Bronchial smooth muscle cell (primary cell): ENCODE data around the gene TAF6L. TPM values are rescaled to one million over a fixed set of nuclear protein-coding genes. Genes with fewer than 3 reads are reported as not detected.

ENCODE experiments used
- total RNA-seq: library from RNA; depleted of rRNA; stranded (reverse); fragments of >200 nt; gene quantifications from 2 replicates; pipeline ENCODE4 v1.2.1, GENCODE V29; 2014

The TAF6L gene, protein sequence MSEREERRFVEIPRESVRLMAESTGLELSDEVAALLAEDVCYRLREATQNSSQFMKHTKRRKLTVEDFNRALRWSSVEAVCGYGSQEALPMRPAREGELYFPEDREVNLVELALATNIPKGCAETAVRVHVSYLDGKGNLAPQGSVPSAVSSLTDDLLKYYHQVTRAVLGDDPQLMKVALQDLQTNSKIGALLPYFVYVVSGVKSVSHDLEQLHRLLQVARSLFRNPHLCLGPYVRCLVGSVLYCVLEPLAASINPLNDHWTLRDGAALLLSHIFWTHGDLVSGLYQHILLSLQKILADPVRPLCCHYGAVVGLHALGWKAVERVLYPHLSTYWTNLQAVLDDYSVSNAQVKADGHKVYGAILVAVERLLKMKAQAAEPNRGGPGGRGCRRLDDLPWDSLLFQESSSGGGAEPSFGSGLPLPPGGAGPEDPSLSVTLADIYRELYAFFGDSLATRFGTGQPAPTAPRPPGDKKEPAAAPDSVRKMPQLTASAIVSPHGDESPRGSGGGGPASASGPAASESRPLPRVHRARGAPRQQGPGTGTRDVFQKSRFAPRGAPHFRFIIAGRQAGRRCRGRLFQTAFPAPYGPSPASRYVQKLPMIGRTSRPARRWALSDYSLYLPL
- 22.2 and 28.9 TPM in 2 replicates for total RNA-seq

DNA sequence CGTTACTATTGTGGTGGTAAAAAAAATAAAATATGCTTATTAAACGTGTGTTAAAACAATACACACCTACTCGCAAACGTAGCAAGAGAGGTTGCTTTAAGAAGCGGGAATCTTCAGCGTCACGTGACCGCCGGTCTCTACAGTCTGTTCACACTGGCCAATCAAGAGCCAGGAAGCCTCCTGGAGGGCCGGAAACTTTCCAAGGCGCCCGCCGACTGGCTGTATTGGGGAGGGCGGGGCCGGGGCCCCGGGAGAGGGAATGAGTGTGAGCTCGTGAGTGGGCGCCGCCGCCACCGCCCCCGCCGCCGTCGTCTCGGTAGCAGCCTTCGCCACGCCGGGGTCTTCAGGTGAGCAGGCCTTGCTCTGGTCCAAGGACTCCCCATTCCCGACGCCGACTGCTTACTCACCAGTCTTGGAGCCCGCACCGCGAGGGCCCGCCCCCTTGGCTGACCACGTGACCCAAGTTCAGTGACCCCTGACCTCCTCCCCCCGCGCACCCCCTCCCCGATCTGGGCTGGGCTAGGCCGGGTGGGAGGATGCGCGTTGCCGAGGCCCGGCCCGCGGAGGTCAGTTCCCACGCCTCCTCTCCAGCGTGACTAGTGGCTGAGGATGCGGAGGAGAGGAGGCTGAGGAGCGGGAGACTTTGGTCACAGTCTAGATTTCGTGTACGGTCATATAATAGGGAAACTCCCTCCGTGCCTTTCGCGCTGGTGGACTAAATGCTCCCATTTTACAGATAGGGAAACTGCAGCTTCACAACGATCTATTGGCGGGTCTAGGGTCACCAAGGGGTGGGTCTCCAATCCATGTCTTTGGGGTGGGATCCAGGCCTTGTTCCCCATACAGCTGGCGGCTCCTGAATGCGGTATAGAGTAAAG is at the start of gene TAF6L:
TAF6L (plus strand) TSS at position 253 of the 878 bp plus-strand sequence. CDS start 4,388 bp downstream, outside the sequence.

DNA sequence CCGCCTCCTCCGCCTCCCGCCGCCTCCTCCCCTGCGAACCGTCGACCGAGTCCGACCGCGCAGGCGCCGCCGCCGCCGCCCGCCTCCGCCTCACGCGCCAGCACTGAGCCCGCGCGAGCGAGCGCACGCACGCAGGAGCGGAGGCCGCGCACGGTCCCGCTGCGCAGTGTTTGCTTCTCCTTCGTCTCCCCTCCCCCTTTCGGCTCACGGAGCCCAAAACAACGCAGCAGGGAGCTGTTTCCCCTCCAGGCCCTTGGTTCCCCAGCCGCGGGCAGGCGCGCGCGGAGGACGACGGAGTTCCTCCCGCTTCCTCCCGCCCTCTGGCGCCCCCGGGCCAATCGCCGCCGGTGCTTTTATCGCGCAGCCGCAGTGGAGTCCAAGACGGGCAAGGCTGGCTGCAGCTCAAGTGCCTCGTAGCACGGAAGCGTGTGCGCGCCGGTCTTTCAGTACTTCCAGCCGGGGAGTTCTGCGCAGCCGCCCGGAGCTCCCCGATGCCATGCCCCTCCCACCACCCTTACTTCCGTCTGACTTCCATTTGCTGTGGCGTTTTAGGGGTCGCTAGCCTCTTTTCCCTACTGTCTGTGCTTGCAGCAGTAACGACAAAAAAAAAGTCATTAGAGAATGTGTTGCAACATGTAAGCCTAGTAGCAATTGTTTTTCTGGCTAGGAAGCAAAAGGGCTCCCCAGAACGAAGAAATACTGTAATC is 43.9 kb upstream of the TAF6L start, which contains the start of gene HNRNPUL2:
HNRNPUL2 (minus strand) TSS at position 293 of the 707 bp plus-strand sequence. CDS start 301 bp downstream, outside the sequence.

DNA sequence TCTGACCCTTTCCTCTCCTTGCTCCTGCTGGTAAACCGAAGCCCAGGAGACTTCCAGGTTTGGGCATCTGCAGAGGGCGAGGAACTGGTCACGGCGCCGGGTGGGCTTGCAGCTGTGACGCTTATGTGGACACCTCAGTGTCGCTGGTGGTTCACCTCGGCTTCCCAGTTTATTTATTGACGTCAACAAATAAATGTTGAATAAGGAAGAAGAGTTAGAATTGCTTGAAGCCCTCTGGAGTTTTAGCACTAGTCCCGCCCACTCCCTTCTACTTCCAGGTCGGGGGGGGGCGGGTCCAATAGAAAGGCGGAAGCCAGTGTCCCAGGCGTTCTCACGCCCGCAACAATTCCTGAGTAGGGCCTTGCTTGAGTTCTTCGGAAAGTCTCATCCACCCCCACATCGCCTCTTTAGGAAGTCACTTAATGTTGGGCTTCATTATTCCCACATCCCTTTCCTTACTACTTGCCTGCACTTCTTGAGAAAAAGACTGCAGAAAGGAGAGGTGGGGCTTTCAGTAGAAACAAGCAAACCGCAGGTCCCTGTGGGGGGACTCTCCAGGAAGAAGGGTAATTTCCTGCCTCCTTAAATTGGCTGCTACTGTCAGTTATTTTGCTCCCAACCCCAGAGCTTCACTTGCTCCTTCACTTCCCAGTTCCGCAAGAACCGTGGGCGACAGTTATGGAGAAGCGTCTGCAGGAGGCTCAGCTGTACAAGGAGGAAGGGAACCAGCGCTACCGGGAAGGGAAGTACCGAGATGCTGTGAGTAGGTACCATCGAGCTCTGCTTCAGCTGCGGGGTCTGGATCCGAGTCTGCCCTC is 42.8 kb upstream of the TAF6L start, which contains the start of gene TTC9C:
TTC9C (plus strand) TSS at position 316 of the 818 bp plus-strand sequence; CDS start at position 679, 363 bp downstream.

DNA sequence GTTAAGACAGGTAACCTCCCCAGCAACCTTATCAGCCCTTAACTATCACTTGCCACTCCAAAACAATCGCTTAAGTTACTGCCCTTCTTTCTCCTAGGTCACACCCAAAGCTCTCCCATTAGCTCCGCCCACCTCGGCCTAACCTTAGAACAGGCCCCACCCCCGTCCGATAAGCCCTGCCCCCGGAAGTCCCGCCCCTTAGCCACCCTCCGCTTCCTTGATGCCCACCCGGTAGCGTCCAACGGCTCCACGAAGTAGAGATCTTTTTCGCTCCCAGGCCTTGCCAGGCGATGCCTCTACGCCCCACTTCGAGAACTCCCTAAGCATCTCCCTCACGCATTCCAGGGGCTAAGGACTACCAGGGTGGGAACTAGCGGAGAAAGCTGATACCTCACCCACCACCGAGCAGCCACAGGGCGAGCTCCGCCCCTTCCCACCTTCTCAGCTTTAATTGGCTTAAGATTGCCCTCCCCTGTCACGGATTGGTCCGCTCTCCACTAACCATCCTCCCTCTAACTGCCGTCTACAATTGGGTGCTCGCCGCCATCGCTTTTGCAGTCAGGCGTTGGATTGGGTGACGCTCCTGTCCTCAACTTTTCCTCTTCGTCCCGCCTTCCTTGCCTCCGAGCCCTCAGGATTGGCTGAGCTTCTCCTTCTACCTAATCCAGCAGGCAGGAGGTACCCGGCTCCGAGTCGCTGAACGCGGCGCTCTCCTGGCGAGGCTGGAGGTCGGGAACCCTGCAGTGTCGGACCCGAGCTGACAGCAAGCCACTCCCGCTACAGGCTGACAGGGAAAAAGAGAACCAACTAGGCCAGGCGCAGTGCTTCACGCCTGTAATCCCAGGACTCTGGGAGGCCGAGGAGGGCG is 17.2 kb upstream of the TAF6L start, which contains the start of gene ZBTB3:
ZBTB3 (minus strand) TSS at position 425 of the 868 bp plus-strand sequence. CDS start 496 bp downstream, outside the sequence.

GRCh38 chr11:62787005-62787759 is 16.0 kb downstream of the TAF6L start, which contains the start of gene TMEM179B:
TSS of gene TMEM179B (plus strand) at chr11:62787402. CDS start at chr11:62787432, 30 bp downstream.

DNA sequence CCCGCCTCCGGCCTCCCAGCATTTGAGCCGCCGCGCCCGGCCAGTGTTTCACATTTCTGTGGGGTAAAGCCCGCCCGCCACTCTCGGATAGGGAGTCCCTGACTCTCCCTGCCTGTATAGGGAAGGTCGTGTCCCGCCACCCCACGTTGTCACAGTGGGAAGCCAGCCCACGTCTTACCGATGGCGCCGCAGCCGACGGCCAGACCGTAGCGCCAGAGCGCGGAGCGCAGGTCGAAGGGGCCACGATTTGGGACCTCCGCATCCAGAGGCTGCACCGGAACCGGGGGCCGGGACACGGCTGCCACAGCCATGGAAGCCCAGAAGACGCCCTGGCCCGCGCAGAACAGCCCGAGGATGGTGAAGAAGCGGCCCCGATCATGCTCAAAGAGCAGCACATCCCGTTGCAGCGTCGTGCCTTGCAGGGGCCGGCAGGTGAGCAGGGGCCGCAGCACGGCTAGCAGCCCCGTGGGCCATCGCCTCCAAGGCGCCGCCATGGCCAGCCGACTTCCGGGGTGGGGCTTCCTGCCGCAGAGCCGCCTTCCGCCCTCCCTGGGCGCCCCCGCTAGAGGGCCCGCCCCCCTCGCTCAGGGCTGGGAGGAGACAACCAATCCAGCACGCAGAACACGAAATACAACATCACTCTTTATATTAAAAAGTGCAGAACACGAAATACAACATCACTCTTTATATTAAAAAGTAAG is 20.5 kb downstream of the TAF6L start, which contains the start of gene TMEM223:
TMEM223 (minus strand) TSS at position 506 of the 701 bp plus-strand sequence; CDS start at position 494, 12 bp downstream.

GRCh38 chr11:62805076-62805892 is 34.1 kb downstream of the TAF6L start, which contains the start of gene NXF1:
TSS of gene NXF1 (minus strand) at chr11:62805440. CDS start at chr11:62805356, 84 bp downstream.

DNA sequence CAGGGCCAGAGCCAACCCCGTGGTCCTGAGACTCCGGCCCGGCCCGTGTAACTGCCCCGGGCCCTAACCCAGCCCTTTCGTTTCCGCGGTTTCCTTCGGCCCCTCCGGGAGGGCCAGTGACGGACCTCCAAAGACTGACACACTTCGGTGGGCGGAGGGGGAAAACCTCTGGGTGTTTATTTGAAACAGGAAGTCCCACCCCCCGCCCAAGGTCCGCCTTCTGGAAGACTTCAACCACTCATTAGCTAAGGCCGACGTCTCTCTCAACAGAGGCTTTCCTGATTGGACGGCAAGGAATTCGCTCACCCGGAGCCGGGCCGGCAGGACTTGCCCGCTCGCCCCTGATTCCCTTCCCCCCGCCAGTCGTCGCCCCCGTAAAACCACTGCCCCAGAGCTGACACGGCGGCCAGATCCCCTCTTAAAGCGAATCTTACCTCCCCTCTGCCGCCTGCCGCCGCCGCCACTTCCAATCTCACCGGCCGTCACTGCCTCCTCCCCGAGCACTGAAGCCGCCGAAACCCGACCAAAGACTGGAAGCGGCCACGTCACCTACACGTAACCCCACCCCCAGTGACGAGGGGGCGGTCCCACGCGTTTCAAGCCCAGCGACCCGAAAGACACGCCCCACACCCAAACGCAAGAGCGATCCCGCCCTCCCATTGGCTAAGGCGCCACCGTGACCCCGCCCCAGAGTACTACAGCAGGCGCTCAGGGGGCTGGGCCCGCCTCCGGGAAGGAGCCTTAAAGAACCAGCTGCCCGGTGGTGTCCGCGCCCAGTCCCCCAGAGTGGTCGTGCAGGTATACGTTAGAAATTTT is 60.5 kb downstream of the TAF6L start, which contains the start of gene STX5:
STX5 (minus strand) TSS at position 532 of the 816 bp plus-strand sequence. CDS start 808 bp downstream, outside the sequence.

DNA sequence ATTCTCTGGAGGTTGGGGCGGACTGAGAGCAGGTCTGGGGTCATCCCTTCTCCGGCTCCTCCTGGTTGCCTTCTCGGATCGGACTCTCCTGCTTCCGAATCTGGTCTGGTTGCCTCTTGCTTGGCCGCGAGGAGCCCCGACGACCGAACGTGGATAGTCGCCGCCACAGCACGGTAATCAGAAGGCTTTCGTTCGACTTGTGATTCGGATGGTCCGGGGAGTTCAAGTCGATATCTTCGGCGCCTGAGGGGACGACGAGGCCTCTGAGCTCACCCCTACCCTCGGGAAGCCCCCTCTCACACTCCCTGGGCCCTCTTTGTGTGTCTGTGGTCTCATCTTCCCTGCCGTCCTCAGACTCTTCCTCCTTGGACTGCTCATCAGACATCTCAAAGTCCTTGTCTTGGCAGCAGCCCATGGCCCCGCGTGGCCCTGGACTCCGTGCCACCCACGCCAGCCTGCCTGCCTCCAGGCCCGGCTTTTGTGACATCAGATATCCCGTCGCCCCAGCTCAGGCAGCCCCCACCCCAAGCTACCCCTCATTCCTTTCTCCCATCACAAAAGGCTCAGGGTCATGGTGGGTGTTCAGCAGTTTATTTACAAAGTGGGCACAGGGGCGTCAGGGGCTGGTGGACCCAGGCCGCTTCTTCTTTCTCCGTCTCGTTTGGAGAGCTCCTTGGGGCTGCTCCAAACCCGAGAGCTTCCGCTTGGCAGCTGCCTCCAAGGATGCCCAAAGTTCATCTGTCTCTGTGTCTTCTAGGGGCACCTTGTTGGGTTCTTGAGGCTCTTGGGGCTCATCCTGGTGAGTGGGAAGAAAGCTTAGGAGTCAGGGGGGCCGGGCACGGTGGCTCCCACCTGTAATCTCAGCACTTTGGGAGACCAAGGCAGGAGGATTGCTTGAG is 61.4 kb downstream of the TAF6L start, which contains the start of gene TEX54:
TEX54 (minus strand) TSS at position 506 of the 899 bp plus-strand sequence.

Other genes starting within 250 kb of the TAF6L start
- 361 and 516 TPM in 2 replicates for gene AHNAK, start 224.6 kb upstream of the TAF6L start, total RNA-seq
- gene EEF1G, start 197.5 kb upstream of the TAF6L start, total RNA-seq: 1,318 and 1,601 TPM in 2 replicates
- gene TUT1, start 179.9 kb upstream of the TAF6L start, total RNA-seq: 5.6 and 5.8 TPM in 2 replicates
- gene MTA2, start 169.5 kb upstream of the TAF6L start, total RNA-seq: 88.4 and 96.0 TPM in 2 replicates
- gene EML3, start 158.6 kb upstream of the TAF6L start, total RNA-seq: 17.5 and 17.8 TPM in 2 replicates
- gene ROM1, start 158.1 kb upstream of the TAF6L start, total RNA-seq: 3.9 and 10.4 TPM in 2 replicates
- 16.7 and 22.1 TPM in 2 replicates for gene B3GAT3, start 149.4 kb upstream of the TAF6L start, total RNA-seq
- gene GANAB, start 124.8 kb upstream of the TAF6L start, total RNA-seq: 218 and 268 TPM in 2 replicates
- 13.4 and 15.6 TPM in 2 replicates for gene INTS5, start 118.1 kb upstream of the TAF6L start, total RNA-seq
- 21.0 and 29.3 TPM in 2 replicates for gene C11orf98, start 106.2 kb upstream of the TAF6L start, total RNA-seq
- gene CSKMT, start 106.1 kb upstream of the TAF6L start, total RNA-seq: 8.7 and 9.6 TPM in 2 replicates
- gene UQCC3, start 99.7 kb upstream of the TAF6L start, total RNA-seq: 10.4 and 13.1 TPM in 2 replicates
- gene LBHD1, start 99.1 kb upstream of the TAF6L start, total RNA-seq: 2.7 TPM in 2 replicates
- 201 and 302 TPM in 2 replicates for gene UBXN1, start 92.3 kb upstream of the TAF6L start, total RNA-seq
- gene LRRN4CL, start 81.9 kb upstream of the TAF6L start, total RNA-seq: 29.8 and 36.9 TPM in 2 replicates
- gene BSCL2, start 64.0 kb upstream of the TAF6L start, total RNA-seq: 43.8 and 52.2 TPM in 2 replicates
- not detected in 2 replicates for gene GNG3, start 63.7 kb upstream of the TAF6L start, total RNA-seq
- 10.8 and 13.2 TPM in 2 replicates for gene HNRNPUL2, start 43.9 kb upstream of the TAF6L start, total RNA-seq
- gene TTC9C, start 42.9 kb upstream of the TAF6L start, total RNA-seq: 30.4 and 36.1 TPM in 2 replicates
- 9.5 and 12.5 TPM in 2 replicates for gene ZBTB3, start 17.2 kb upstream of the TAF6L start, total RNA-seq
- 77.7 and 93.2 TPM in 2 replicates for gene POLR2G, start 9.8 kb upstream of the TAF6L start, total RNA-seq
- gene TMEM179B, start 16.0 kb downstream of the TAF6L start, total RNA-seq: 19.1 and 23.2 TPM in 2 replicates
- gene TMEM223, start 20.6 kb downstream of the TAF6L start, total RNA-seq: 10.7 and 10.9 TPM in 2 replicates
- gene NXF1, start 34.0 kb downstream of the TAF6L start, total RNA-seq: 15.4 and 21.0 TPM in 2 replicates
- gene STX5, start 60.7 kb downstream of the TAF6L start, total RNA-seq: 42.6 and 50.5 TPM in 2 replicates
- gene TEX54, start 61.4 kb downstream of the TAF6L start, total RNA-seq: not detected in 2 replicates
- gene WDR74, start 68.2 kb downstream of the TAF6L start, total RNA-seq: 54.7 and 67.1 TPM in 2 replicates
- 174 and 240 TPM in 2 replicates for gene SLC3A2, start 109.5 kb downstream of the TAF6L start, total RNA-seq
- 0.09 TPM in 1 of 2 replicates, not detected in the other for gene CHRM1, start 150.0 kb downstream of the TAF6L start, total RNA-seq
- not detected in 2 replicates for gene SLC22A6, start 213.6 kb downstream of the TAF6L start, total RNA-seq
- under 0.01 TPM in 1 of 2 replicates, not detected in the other for gene SLC22A8, start 244.4 kb downstream of the TAF6L start, total RNA-seq